Fibroblast of pulmonary artery (primary cell): Measurements from ENCODE around the gene DGCR6L.
"Not testable (repeated sequence)": the region's sequence is repeated elsewhere in the genome, so short reads cannot be mapped to it uniquely, and the experiment has no call there.

Experiments
- DNase-seq: peaks from one replicate; pipeline ENCODE4 v3.0.0-alpha.2; 2010; ENCODE audit warnings: low read depth
- H3K4me3 ChIP-seq: replicated peaks from 2 replicates; pipeline ENCODE4 v1.5.1; 2011; ENCODE audit warnings: low read depth, mild to moderate bottlenecking, control low read depth, low read length, moderate library complexity
- CTCF ChIP-seq: IDR thresholded peaks from 2 replicates; pipeline ENCODE4 v1.5.1; 2011; ENCODE audit warnings: mild to moderate bottlenecking, control low read depth, low read length, inconsistent platforms; ENCODE audit errors: missing control alignments

The DGCR6L gene

GRCh38 chr22:20276468-20276867 lies 43.4 kb downstream of the DGCR6L start:
- no peak for DNase-seq
- TF ChIP-seq CTCF = no peak
- no peak overlapping the region for H3K4me3 ChIP-seq

GRCh38 chr22:20275836-20276235 lies 44.0 kb downstream of the DGCR6L start:
- DNase-seq = no peak
- TF ChIP-seq CTCF = no peak
- no peak overlapping the region for H3K4me3 ChIP-seq

- not testable (repeated sequence) for H3K4me3 ChIP-seq, DNase-seq
Observed at GRCh38 chr22:20275325-20275724, 44.5 kb downstream of the DGCR6L start.

GRCh38 chr22:20274374-20274773 lies 45.5 kb downstream of the DGCR6L start:
- H3K4me3 ChIP-seq, DNase-seq: not testable (repeated sequence)

GRCh38 chr22:20273758-20274181 lies 46.1 kb downstream of the DGCR6L start:
- H3K4me3 ChIP-seq = no peak overlapping the region
- no peak for TF ChIP-seq CTCF
- no peak for DNase-seq

- no peak for TF ChIP-seq CTCF
- no peak overlapping the region for H3K4me3 ChIP-seq
- DNase-seq = no peak
Observed at GRCh38 chr22:20272700-20273099, 47.2 kb downstream of the DGCR6L start.

GRCh38 chr22:20272174-20272573 lies 47.7 kb downstream of the DGCR6L start:
- H3K4me3 ChIP-seq = no peak overlapping the region
- no peak for DNase-seq
- no peak for TF ChIP-seq CTCF

- DNase-seq = no peak
- no peak for TF ChIP-seq CTCF
- no peak overlapping the region for H3K4me3 ChIP-seq
Observed at GRCh38 chr22:20271114-20271994, 48.5 kb downstream of the DGCR6L start.

GRCh38 chr22:20270190-20271113 lies 49.4 kb downstream of the DGCR6L start:
- DNase-seq, H3K4me3 ChIP-seq: not testable (repeated sequence)

- DNase-seq, H3K4me3 ChIP-seq: not testable (repeated sequence)
Observed at GRCh38 chr22:20269673-20270072, 50.2 kb downstream of the DGCR6L start.

- not testable (repeated sequence) for DNase-seq, H3K4me3 ChIP-seq
Observed at GRCh38 chr22:20269201-20269600, 50.7 kb downstream of the DGCR6L start.
